H1 (cell line): ENCODE data around the gene TANC1. TPM values are rescaled to one million over a fixed set of nuclear protein-coding genes. Genes with fewer than 3 reads are reported as not detected.

Experiments used
- SIX5 ChIP-seq: IDR thresholded peaks from 2 replicates; pipeline ENCODE4 v1.6.1; 2011; ENCODE audit warnings: mild to moderate bottlenecking, low read depth, low read length
- ZNF274 ChIP-seq: IDR thresholded peaks from 2 replicates; pipeline ENCODE4 v1.7.0; 2012; ENCODE audit warnings: low read length, borderline replicate concordance; ENCODE audit errors: extremely low read depth
- polyA plus RNA-seq, 7 experiments: library from polyadenylated mRNA; depleted of rRNA in 3 of 7; stranded (reverse) in 5 of 7; unstranded in 2 of 7; fragments of >200 nt in 5 of 7; fragments of 200-250 nt in 2 of 7; gene quantifications; 1 replicate in 5 of 7; 2 replicates in 1 of 7; 4 replicates in 1 of 7; pipeline versions ENCODE4 v1.2.1 to v1.2.3, GENCODE V29; 2011 to 2013; ENCODE audit warnings: missing spikeins in 2 of 7, mixed read lengths in 2 of 7
- total RNA-seq: library from RNA; stranded (reverse); fragmentation: NEBNext Ultra II Directional; extraction: Animal tissue kit (Norgen Biotek cat#: 25700); gene quantifications from 2 replicates; pipeline ENCODE4 v1.2.1, GENCODE V29; 2021
- TF ChIP-seq, protein P1 (sequence below): IDR thresholded peaks from 2 replicates; pipeline ENCODE4 v1.6.1; 2012; ENCODE audit warnings: inconsistent platforms

TANC1 gene
- total and polyA plus RNA-seq, 2 of the 8 experiments (the other 6 are each of a cell fraction or from before 2014, with no cell fraction given) = 4.1 to 7.6 TPM

DNA sequence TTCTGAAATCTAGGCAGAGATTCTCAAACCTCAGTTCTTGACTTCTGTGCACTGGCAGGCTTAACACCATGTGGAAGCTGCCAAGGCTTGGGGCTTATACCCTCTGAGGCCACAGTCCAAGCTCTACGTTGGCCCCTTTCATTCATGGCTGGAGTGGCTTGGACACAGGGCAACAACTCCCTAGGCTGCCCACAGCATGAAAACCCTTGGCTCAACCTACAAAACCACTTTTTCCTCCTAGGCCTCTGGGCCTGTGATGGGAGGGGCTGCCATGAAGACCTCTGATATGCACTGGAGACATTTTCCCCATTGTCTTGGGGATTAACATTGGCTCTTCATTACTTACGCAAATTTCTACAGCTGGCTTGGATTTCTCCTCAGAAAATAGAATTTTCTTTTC lies 46.7 kb downstream of the TANC1 start (continued):
- TF ChIP-seq SIX5 (no peak), ZNF274 (no peak)
- TF ChIP-seq, protein P1, sequence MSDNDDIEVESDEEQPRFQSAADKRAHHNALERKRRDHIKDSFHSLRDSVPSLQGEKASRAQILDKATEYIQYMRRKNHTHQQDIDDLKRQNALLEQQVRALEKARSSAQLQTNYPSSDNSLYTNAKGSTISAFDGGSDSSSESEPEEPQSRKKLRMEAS = no peak
- TF ChIP-seq, all 59 proteins: peak for 0
